K562 (cell line): ENCODE measurements around the gene PNPLA1. TPM values are rescaled to one million over a fixed set of nuclear protein-coding genes. Genes with fewer than 3 reads are reported as not detected.

Experiments used
- ATAC-seq: fragments of 200-7000 bp; cut with Tn5 transposase; 3 replicates; pipeline ENCODE4 v1.9.1; 2020; ENCODE audit warnings: moderate library complexity
- BruUV-seq: library from RNA; stranded (reverse); fragments of 400-500 nt; replicated peaks from 2 replicates; lab custom pipeline; 2021; lab: Mats Ljungman, UMichigan
- CTCF ChIA-PET: fragments of 300-600 bp; formaldehyde crosslinking; extraction: SDS; loops from one replicate; lab custom pipeline; 2021; ENCODE audit warnings: low intra/inter-chr PET ratio; lab: Yijun Ruan, JAX
- POLR2A ChIA-PET: fragments of 300-600, 350-650 bp; sonication (Branson Sonifier 250); formaldehyde crosslinking; extraction: SDS; loops from one replicate; lab custom pipeline; 2021; ENCODE audit warnings: antibody characterized with exemption, inconsistent platforms; lab: Yijun Ruan, JAX
- DNase-seq, 4 experiments: peaks; one replicate each; pipeline versions ENCODE4 v3.0.0 to v3.0.0-alpha.2; 2011 to 2018; ENCODE audit warnings: low spot score in 3 of 4, mixed read lengths in 3 of 4; ENCODE audit errors: extremely low read depth in 1 of 4
- FAIRE-seq: peaks from 2 replicates; lab custom pipeline; 2011; peaks lifted over from hg19 to GRCh38; lab: Jason Lieb, UNC
- H2AFZ ChIP-seq: 2 replicates; pipeline ENCODE4 v1.6.0; 2011; ENCODE audit warnings: low read depth, low read length, control low read depth, inconsistent platforms
- H3K27ac ChIP-seq: fragments of 200-600 bp; 3 replicates; pipeline ENCODE4 v1.8.0; 2011; ENCODE audit warnings: low read depth, mild to moderate bottlenecking, control low read depth, inconsistent platforms, low read length, moderate library complexity, mixed read lengths; ENCODE audit errors: extremely low read depth
- H3K27me3 ChIP-seq, 2 experiments: fragments of 300-600 bp in 1 of 2; 2 replicates in 1 of 2; 3 replicates in 1 of 2; pipeline versions ENCODE4 v1.6.0 to v1.8.0; 2011; ENCODE audit warnings: inconsistent platforms in 2 of 2, low read length in 2 of 2, mild to moderate bottlenecking in 1 of 2, mixed read lengths in 1 of 2, moderate library complexity in 1 of 2; ENCODE audit not compliant: control insufficient read depth in 2 of 2, insufficient read depth in 2 of 2
- H3K36me3 ChIP-seq: fragments of 300-600 bp; 3 replicates; pipeline ENCODE4 v1.8.0; 2011; ENCODE audit warnings: mild to moderate bottlenecking, low read length, inconsistent platforms; ENCODE audit not compliant: control insufficient read depth, insufficient read depth
- H3K4me1 ChIP-seq, 2 experiments: fragments of 200-600 bp in 1 of 2; replicated peaks in 1 of 2; 2 replicates in 1 of 2; 3 replicates in 1 of 2; pipeline versions ENCODE4 v1.5.1 to v1.8.0; 2011; ENCODE audit warnings: inconsistent platforms in 2 of 2, low read length in 2 of 2, mild to moderate bottlenecking in 1 of 2, mixed read lengths in 1 of 2, moderate library complexity in 1 of 2; ENCODE audit not compliant: control insufficient read depth in 2 of 2, insufficient read depth in 2 of 2
- H3K4me2 ChIP-seq: 2 replicates; pipeline ENCODE4 v1.6.1; 2011; ENCODE audit warnings: low read length, control low read depth, inconsistent platforms, mixed read lengths; ENCODE audit not compliant: insufficient read depth
- H3K4me3 ChIP-seq: fragments of 200-600 bp; sonication (generic), shearing (Covaris generic); 2 replicates; pipeline ENCODE4 v1.5.1; 2016; ENCODE audit warnings: control low read depth, inconsistent platforms
- H3K79me2 ChIP-seq: fragments of 200-600 bp; 3 replicates; pipeline ENCODE4 v1.8.0; 2011; ENCODE audit warnings: low read length, inconsistent platforms; ENCODE audit not compliant: control insufficient read depth, insufficient read depth
- H3K9ac ChIP-seq, 2 experiments: 2 replicates each; pipeline versions ENCODE4 v1.6.0 to v1.6.1; 2011; ENCODE audit warnings: low read depth in 2 of 2, low read length in 2 of 2, control low read depth in 1 of 2, inconsistent platforms in 1 of 2, mild to moderate bottlenecking in 1 of 2, mixed read lengths in 1 of 2; ENCODE audit not compliant: insufficient read depth in 1 of 2
- H3K9me1 ChIP-seq: one replicate; pipeline ENCODE4 v1.6.0; 2011; ENCODE audit warnings: inconsistent platforms, mild to moderate bottlenecking, low read length, moderate library complexity; ENCODE audit not compliant: control insufficient read depth, insufficient read depth
- H3K9me3 ChIP-seq: replicated peaks from 2 replicates; pipeline ENCODE4 v1.5.1; 2011; ENCODE audit warnings: low read depth, low read length, inconsistent platforms; ENCODE audit not compliant: control insufficient read depth, insufficient read depth
- H4K20me1 ChIP-seq: replicated peaks from 2 replicates; pipeline ENCODE4 v1.6.1; 2011; ENCODE audit warnings: low read length, inconsistent platforms, mixed read lengths; ENCODE audit not compliant: control insufficient read depth, insufficient read depth
- JUN ChIP-seq, 2 experiments: sonication (generic) in 1 of 2; formaldehyde crosslinking in 1 of 2; IDR thresholded peaks; 2 replicates each; pipeline versions ENCODE4 v1.6.1 to v1.8.0; 2012 to 2022; ENCODE audit warnings: borderline replicate concordance in 2 of 2, mild to moderate bottlenecking in 2 of 2, improper control_type of control experiment in 1 of 2, low read depth in 1 of 2, low read length in 1 of 2, missing genetic modification reagents in 1 of 2
- RBM25 ChIP-seq: fragments of 200-400 bp; formaldehyde crosslinking; IDR thresholded peaks from 2 replicates; pipeline ENCODE4 v1.6.1; 2018; ENCODE audit warnings: low read length, low read depth, moderate library complexity; ENCODE audit not compliant: severe bottlenecking
- YY1 ChIP-seq, 3 experiments: IDR thresholded peaks; 2 replicates each; pipeline ENCODE4 v1.6.1; 2011; ENCODE audit warnings: low read length in 2 of 3, mild to moderate bottlenecking in 2 of 3, moderate library complexity in 2 of 3, borderline replicate concordance in 1 of 3, control low read depth in 1 of 3, low read depth in 1 of 3; ENCODE audit not compliant: insufficient read depth in 3 of 3, insufficient replicate concordance in 2 of 3, control insufficient read depth in 1 of 3, insufficient read length in 1 of 3; ENCODE audit errors: extremely low read depth in 1 of 3
- WGBS: fragments of 100-300 bp; shearing (Covaris generic); methylation state at CpG from one replicate; pipeline ENCODE4 v1.1.6; 2016; ENCODE audit warnings: low coverage, mixed read lengths; ENCODE audit not compliant: insufficient coverage; ENCODE audit errors: missing lambda C conversion rate; 5-methylcytosine and 5-hydroxymethylcytosine counted together
- in situ Hi-C: fragments of 300-500 bp; cut with MboI; formaldehyde crosslinking; loops from 4 replicates; pipeline ENCODE4 v1.15.0; 2018; ENCODE audit warnings: inconsistent platforms, mixed read lengths
- intact Hi-C: fragments of 100-400 bp; cut with micrococcal nuclease; formaldehyde crosslinking; loops from 2 replicates; pipeline ENCODE4 v1.14.2; 2022
- polyA plus RNA-seq, 8 experiments: library from polyadenylated mRNA; depleted of rRNA in 4 of 8; stranded (reverse) in 5 of 8; unstranded in 3 of 8; fragments of >200 nt; fragmentation: Nextera tagmentation in 2 of 8; fragmentation: Illumina TruSeq in 1 of 8; extraction: Ambion mirVana in 2 of 8; extraction: Trizol in 1 of 8; gene quantifications; 2 replicates each; pipeline versions ENCODE4 v1.2.1 to v1.2.3, GENCODE V29; 2011 to 2014; ENCODE audit warnings: inconsistent platforms in 1 of 8, missing spikeins in 1 of 8
- total RNA-seq, 7 experiments: library from RNA; depleted of rRNA in 6 of 7; stranded (reverse); fragments of >200 nt in 6 of 7; fragmentation: Illumina TruSeq in 2 of 7; extraction: Trizol in 2 of 7; gene quantifications; 2 replicates each; pipeline versions ENCODE4 v1.2.1 to v1.2.3, GENCODE V29; 2011 to 2021; ENCODE audit warnings: low replicate concordance in 1 of 7
- TF ChIP-seq, protein P1 (sequence below): fragments of 150-350 bp; conservative IDR thresholded peaks from 2 replicates; pipeline ENCODE4 v1.6.1; 2014; ENCODE audit warnings: low read length
- TF ChIP-seq, protein P2 (sequence below): fragments of 450-650 bp; IDR thresholded peaks from 2 replicates; pipeline ENCODE4 v1.6.1; 2016; ENCODE audit warnings: mild to moderate bottlenecking

PNPLA1 gene
- total and polyA plus RNA-seq, 9 of the 15 experiments (the other 6 are each of a cell fraction or from before 2014, with no cell fraction given) = 0.04 to 0.27 (median 0.13) TPM; not detected in 2

- TF ChIP-seq, protein P1, sequence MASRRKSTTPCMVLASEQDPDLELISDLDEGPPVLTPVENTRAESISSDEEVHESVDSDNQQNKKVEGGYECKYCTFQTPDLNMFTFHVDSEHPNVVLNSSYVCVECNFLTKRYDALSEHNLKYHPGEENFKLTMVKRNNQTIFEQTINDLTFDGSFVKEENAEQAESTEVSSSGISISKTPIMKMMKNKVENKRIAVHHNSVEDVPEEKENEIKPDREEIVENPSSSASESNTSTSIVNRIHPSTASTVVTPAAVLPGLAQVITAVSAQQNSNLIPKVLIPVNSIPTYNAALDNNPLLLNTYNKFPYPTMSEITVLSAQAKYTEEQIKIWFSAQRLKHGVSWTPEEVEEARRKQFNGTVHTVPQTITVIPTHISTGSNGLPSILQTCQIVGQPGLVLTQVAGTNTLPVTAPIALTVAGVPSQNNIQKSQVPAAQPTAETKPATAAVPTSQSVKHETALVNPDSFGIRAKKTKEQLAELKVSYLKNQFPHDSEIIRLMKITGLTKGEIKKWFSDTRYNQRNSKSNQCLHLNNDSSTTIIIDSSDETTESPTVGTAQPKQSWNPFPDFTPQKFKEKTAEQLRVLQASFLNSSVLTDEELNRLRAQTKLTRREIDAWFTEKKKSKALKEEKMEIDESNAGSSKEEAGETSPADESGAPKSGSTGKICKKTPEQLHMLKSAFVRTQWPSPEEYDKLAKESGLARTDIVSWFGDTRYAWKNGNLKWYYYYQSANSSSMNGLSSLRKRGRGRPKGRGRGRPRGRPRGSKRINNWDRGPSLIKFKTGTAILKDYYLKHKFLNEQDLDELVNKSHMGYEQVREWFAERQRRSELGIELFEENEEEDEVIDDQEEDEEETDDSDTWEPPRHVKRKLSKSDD = no peak
- peak; percentile 92 for TF ChIP-seq RBM25
Measured at GRCh38 chr6:36267731-36268477, 2.0 kb upstream of the PNPLA1 start (continued).

DNA sequence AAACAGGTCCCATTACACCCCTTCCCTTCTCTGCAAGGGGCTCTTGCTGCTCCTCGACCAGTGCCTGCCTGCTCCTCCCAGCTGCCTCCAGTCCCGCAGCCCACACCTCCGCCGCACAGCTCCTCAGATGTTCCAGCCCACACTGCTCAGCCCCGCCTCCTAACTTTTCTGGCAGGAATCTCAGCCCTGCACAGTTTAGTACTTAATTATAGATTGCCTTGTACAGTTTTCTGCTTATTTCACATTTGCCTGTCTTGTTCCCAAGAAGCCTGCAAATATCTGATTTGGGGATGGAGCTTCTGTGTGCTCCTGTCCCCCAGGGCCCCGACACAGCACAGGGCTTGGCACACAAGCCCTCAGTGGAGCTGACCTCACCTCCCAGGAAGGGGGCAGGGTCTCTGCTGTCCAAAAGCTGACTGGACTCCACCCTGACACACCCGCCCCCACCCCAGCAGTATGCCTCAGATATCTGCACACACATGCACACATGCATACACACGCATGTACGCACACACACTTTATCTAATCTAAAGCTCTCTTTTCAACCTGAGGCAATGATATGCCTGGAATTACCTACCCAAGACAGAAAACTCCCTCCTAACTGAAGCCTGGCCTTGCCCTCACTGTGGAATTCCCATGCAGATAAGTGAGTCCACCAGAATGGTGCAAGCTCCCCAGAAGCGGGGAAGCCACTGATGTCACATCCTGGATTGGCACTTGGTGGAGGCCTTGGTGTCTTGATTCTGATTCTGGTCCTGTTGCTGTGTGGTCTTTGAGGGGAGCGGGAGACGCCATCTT is 1.2 kb upstream of the PNPLA1 start:
- WGBS = 12% methylated on average over 12 of the region's 12 CpGs
- CTCF ChIA-PET = interaction anchor here (0.5 kb wide), 1 partner anchor 399 kb away, joined by 7 read pairs; no protein-coding TSS in a partner anchor
- H3K9me3 ChIP-seq = no peaks in the 10 kb centered on the region
- H3K27ac ChIP-seq = no peak overlapping the region
- POLR2A ChIA-PET = interaction anchor here (1.0 kb wide), 1 partner anchor 16 kb away, joined by 4 read pairs; no protein-coding TSS in a partner anchor
- H2AFZ ChIP-seq = no peak overlapping the region
- peaks cover 6 to 25% of the 10 kb centered on the region in 2 experiments; a peak in 4 of 5 replicates for H3K4me1 ChIP-seq
- intact Hi-C loops (no loop called here), in situ Hi-C loops (no loop called here)
- H3K36me3 ChIP-seq = no peaks in the 10 kb centered on the region
- BruUV-seq = no TSS peak
- H4K20me1 ChIP-seq = no peaks in the 10 kb centered on the region
- DNase-seq (peak in 2 of 4 experiments; percentile 54 to 59), ATAC-seq (peak; percentile 69; the same call in 2 of the 3 replicates), FAIRE-seq (no peak)
- no peak overlapping the region for H3K4me3 ChIP-seq
- H3K9ac ChIP-seq = no peak overlapping the region
- no peak overlapping the region for H3K4me2 ChIP-seq
- peaks cover 39 to 59% of the 10 kb centered on the region in 2 experiments for H3K27me3 ChIP-seq
- no peaks in the 10 kb centered on the region for H3K79me2 ChIP-seq
- H3K9me1 ChIP-seq = no peaks in the 10 kb centered on the region
- peak in 1 of 3 experiments; percentile 32 for TF ChIP-seq YY1 (IDR thresholded peaks at IDR 0.05; ENCODE audit: borderline replicate concordance in 1 of 3, control insufficient read depth in 1 of 3, extremely low read depth in 1 of 3, insufficient read depth in 3 of 3, insufficient read length in 1 of 3, insufficient replicate concordance in 2 of 3, low read depth in 1 of 3, low read length in 2 of 3)
- TF ChIP-seq, protein P2, sequence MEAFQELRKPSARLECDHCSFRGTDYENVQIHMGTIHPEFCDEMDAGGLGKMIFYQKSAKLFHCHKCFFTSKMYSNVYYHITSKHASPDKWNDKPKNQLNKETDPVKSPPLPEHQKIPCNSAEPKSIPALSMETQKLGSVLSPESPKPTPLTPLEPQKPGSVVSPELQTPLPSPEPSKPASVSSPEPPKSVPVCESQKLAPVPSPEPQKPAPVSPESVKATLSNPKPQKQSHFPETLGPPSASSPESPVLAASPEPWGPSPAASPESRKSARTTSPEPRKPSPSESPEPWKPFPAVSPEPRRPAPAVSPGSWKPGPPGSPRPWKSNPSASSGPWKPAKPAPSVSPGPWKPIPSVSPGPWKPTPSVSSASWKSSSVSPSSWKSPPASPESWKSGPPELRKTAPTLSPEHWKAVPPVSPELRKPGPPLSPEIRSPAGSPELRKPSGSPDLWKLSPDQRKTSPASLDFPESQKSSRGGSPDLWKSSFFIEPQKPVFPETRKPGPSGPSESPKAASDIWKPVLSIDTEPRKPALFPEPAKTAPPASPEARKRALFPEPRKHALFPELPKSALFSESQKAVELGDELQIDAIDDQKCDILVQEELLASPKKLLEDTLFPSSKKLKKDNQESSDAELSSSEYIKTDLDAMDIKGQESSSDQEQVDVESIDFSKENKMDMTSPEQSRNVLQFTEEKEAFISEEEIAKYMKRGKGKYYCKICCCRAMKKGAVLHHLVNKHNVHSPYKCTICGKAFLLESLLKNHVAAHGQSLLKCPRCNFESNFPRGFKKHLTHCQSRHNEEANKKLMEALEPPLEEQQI = no peak
- no peak for TF ChIP-seq JUN (IDR thresholded peaks at IDR 0.05; ENCODE audit: borderline replicate concordance, low read depth, low read length)
- TF ChIP-seq JUN (CRISPR knock-in tag; IDR thresholded peaks at IDR 0.05; ENCODE audit: borderline replicate concordance) = no peak
